Skin of body (tissue), 2 donors: Measurements from ENCODE around the gene PSMA2. TPM values are rescaled to one million over a fixed set of nuclear protein-coding genes. Genes with fewer than 3 reads are reported as not detected.
"Not testable (repeated sequence)": the region's sequence is repeated elsewhere in the genome, so short reads cannot be mapped to it uniquely, and the experiment has no call there.

Experiments used
- DNase-seq: peaks from one replicate; lab custom pipeline; 2025; lab: John Stamatoyannopoulos, UW
- total RNA-seq: library from RNA; depleted of rRNA; stranded (reverse); fragments of >200 nt; gene quantifications from one replicate; pipeline ENCODE4 v1.2.3, GENCODE V29; 2014

Gene PSMA2
- total RNA-seq, 1 donor from 2014 or later: 31.1 TPM

- DNase-seq: no peak
Measured at GRCh38 chr7:42907316-42907715, 24.7 kb downstream of the PSMA2 start.

GRCh38 chr7:42906181-42906580 is 25.8 kb downstream of the PSMA2 start:
- no peak for DNase-seq

- no peak for DNase-seq
Measured at GRCh38 chr7:42902331-42902730, 29.6 kb downstream of the PSMA2 start.

GRCh38 chr7:42900842-42901241 is 31.1 kb downstream of the PSMA2 start:
- DNase-seq: no peak

GRCh38 chr7:42893346-42894240 is 38.4 kb downstream of the PSMA2 start:
- DNase-seq: no peak

GRCh38 chr7:42886893-42887505 is 45.0 kb downstream of the PSMA2 start:
- peak; percentile 27 for DNase-seq

- DNase-seq: no peak
Measured at GRCh38 chr7:42886129-42886528, 45.8 kb downstream of the PSMA2 start.

- DNase-seq: not testable (repeated sequence)
Measured at GRCh38 chr7:42885183-42885582, 46.8 kb downstream of the PSMA2 start.

- no peak for DNase-seq
Measured at GRCh38 chr7:42883950-42884349, 48.0 kb downstream of the PSMA2 start.

GRCh38 chr7:42880392-42880791 is 51.6 kb downstream of the PSMA2 start:
- DNase-seq: no peak

GRCh38 chr7:42878303-42878702 is 53.7 kb downstream of the PSMA2 start:
- no peak for DNase-seq

GRCh38 chr7:42877862-42878261 is 54.1 kb downstream of the PSMA2 start:
- DNase-seq: no peak

GRCh38 chr7:42876182-42877068 is 55.5 kb downstream of the PSMA2 start:
- DNase-seq: peak; percentile 9

- DNase-seq: peak; percentile 36
Measured at GRCh38 chr7:42869131-42870020, 62.6 kb downstream of the PSMA2 start.

- DNase-seq: peak; percentile 60
Measured at GRCh38 chr7:42868480-42868879, 63.5 kb downstream of the PSMA2 start.

Other genes with a start within 250 kb of the PSMA2 start
- gene C7orf25, start 20.1 kb downstream of the PSMA2 start, total RNA-seq: 2.9 TPM
- gene MRPL32, start 202 bp upstream of the PSMA2 start, total RNA-seq: 41.7 TPM
- gene HECW1, start 180.5 kb upstream of the PSMA2 start, total RNA-seq: 1.8 TPM